K562 (cell line): ENCODE data around the gene KIF17. TPM values are rescaled to one million over a fixed set of nuclear protein-coding genes. Genes with fewer than 3 reads are reported as not detected.
A peak's percentile ranks its signal among the peaks of the same experiment; 100 is the strongest.

Experiments used
- ATAC-seq: fragments of 200-7000 bp; cut with Tn5 transposase; 3 replicates; pipeline ENCODE4 v1.9.1; 2020; ENCODE audit warnings: moderate library complexity
- BruUV-seq: library from RNA; stranded (reverse); fragments of 400-500 nt; replicated peaks from 2 replicates; lab custom pipeline; 2021; lab: Mats Ljungman, UMichigan
- CTCF ChIA-PET: fragments of 300-600 bp; formaldehyde crosslinking; extraction: SDS; loops from one replicate; lab custom pipeline; 2021; ENCODE audit warnings: low intra/inter-chr PET ratio; lab: Yijun Ruan, JAX
- POLR2A ChIA-PET: fragments of 300-600, 350-650 bp; sonication (Branson Sonifier 250); formaldehyde crosslinking; extraction: SDS; loops from one replicate; lab custom pipeline; 2021; ENCODE audit warnings: antibody characterized with exemption, inconsistent platforms; lab: Yijun Ruan, JAX
- DNase-seq, 4 experiments: peaks; one replicate each; pipeline versions ENCODE4 v3.0.0 to v3.0.0-alpha.2; 2011 to 2018; ENCODE audit warnings: low spot score in 3 of 4, mixed read lengths in 3 of 4; ENCODE audit errors: extremely low read depth in 1 of 4
- FAIRE-seq: peaks from 2 replicates; lab custom pipeline; 2011; peaks lifted over from hg19 to GRCh38; lab: Jason Lieb, UNC
- H2AFZ ChIP-seq: 2 replicates; pipeline ENCODE4 v1.6.0; 2011; ENCODE audit warnings: low read depth, low read length, control low read depth, inconsistent platforms
- H3K27ac ChIP-seq: fragments of 200-600 bp; 3 replicates; pipeline ENCODE4 v1.8.0; 2011; ENCODE audit warnings: low read depth, mild to moderate bottlenecking, control low read depth, inconsistent platforms, low read length, moderate library complexity, mixed read lengths; ENCODE audit errors: extremely low read depth
- H3K27me3 ChIP-seq, 2 experiments: fragments of 300-600 bp in 1 of 2; 2 replicates in 1 of 2; 3 replicates in 1 of 2; pipeline versions ENCODE4 v1.6.0 to v1.8.0; 2011; ENCODE audit warnings: inconsistent platforms in 2 of 2, low read length in 2 of 2, mild to moderate bottlenecking in 1 of 2, mixed read lengths in 1 of 2, moderate library complexity in 1 of 2; ENCODE audit not compliant: control insufficient read depth in 2 of 2, insufficient read depth in 2 of 2
- H3K36me3 ChIP-seq: fragments of 300-600 bp; 3 replicates; pipeline ENCODE4 v1.8.0; 2011; ENCODE audit warnings: mild to moderate bottlenecking, low read length, inconsistent platforms; ENCODE audit not compliant: control insufficient read depth, insufficient read depth
- H3K4me1 ChIP-seq, 2 experiments: fragments of 200-600 bp in 1 of 2; replicated peaks in 1 of 2; 2 replicates in 1 of 2; 3 replicates in 1 of 2; pipeline versions ENCODE4 v1.5.1 to v1.8.0; 2011; ENCODE audit warnings: inconsistent platforms in 2 of 2, low read length in 2 of 2, mild to moderate bottlenecking in 1 of 2, mixed read lengths in 1 of 2, moderate library complexity in 1 of 2; ENCODE audit not compliant: control insufficient read depth in 2 of 2, insufficient read depth in 2 of 2
- H3K4me2 ChIP-seq: 2 replicates; pipeline ENCODE4 v1.6.1; 2011; ENCODE audit warnings: low read length, control low read depth, inconsistent platforms, mixed read lengths; ENCODE audit not compliant: insufficient read depth
- H3K4me3 ChIP-seq: fragments of 200-600 bp; sonication (generic), shearing (Covaris generic); 2 replicates; pipeline ENCODE4 v1.5.1; 2016; ENCODE audit warnings: control low read depth, inconsistent platforms
- H3K79me2 ChIP-seq: fragments of 200-600 bp; 3 replicates; pipeline ENCODE4 v1.8.0; 2011; ENCODE audit warnings: low read length, inconsistent platforms; ENCODE audit not compliant: control insufficient read depth, insufficient read depth
- H3K9ac ChIP-seq, 2 experiments: 2 replicates each; pipeline versions ENCODE4 v1.6.0 to v1.6.1; 2011; ENCODE audit warnings: low read depth in 2 of 2, low read length in 2 of 2, control low read depth in 1 of 2, inconsistent platforms in 1 of 2, mild to moderate bottlenecking in 1 of 2, mixed read lengths in 1 of 2; ENCODE audit not compliant: insufficient read depth in 1 of 2
- H3K9me1 ChIP-seq: one replicate; pipeline ENCODE4 v1.6.0; 2011; ENCODE audit warnings: inconsistent platforms, mild to moderate bottlenecking, low read length, moderate library complexity; ENCODE audit not compliant: control insufficient read depth, insufficient read depth
- H3K9me3 ChIP-seq: replicated peaks from 2 replicates; pipeline ENCODE4 v1.5.1; 2011; ENCODE audit warnings: low read depth, low read length, inconsistent platforms; ENCODE audit not compliant: control insufficient read depth, insufficient read depth
- H4K20me1 ChIP-seq: replicated peaks from 2 replicates; pipeline ENCODE4 v1.6.1; 2011; ENCODE audit warnings: low read length, inconsistent platforms, mixed read lengths; ENCODE audit not compliant: control insufficient read depth, insufficient read depth
- BHLHE40 ChIP-seq: IDR thresholded peaks from 2 replicates; pipeline ENCODE4 v1.6.1; 2011; ENCODE audit warnings: low read length, improper control_type of control experiment
- CREB1 ChIP-seq, 2 experiments: sonication (generic) in 1 of 2; formaldehyde crosslinking in 1 of 2; IDR thresholded peaks; 2 replicates each; pipeline versions ENCODE4 v1.6.1 to v1.8.0; 2012 to 2022; ENCODE audit warnings: inconsistent platforms in 1 of 2, mild to moderate bottlenecking in 1 of 2, missing genetic modification reagents in 1 of 2, moderate library complexity in 1 of 2
- HEY1 ChIP-seq: fragments of 250-450 bp; sonication (Bioruptor Pico); IDR thresholded peaks from 2 replicates; pipeline ENCODE4 v1.5.0; 2020; ENCODE audit warnings: mild to moderate bottlenecking, moderate library complexity, borderline replicate concordance
- MAX ChIP-seq: sonication (generic); formaldehyde crosslinking; IDR thresholded peaks from 2 replicates; pipeline ENCODE4 v1.9.0; 2022; ENCODE audit warnings: mild to moderate bottlenecking, missing genetic modification reagents
- NRF1 ChIP-seq, 2 experiments: fragments of 450-650 bp; IDR thresholded peaks in 1 of 2; conservative IDR thresholded peaks in 1 of 2; 2 replicates each; pipeline ENCODE4 v1.6.1; 2014; ENCODE audit warnings: mild to moderate bottlenecking in 2 of 2
- SMARCC2 ChIP-seq: fragments of 450-650 bp; IDR thresholded peaks from 2 replicates; pipeline ENCODE4 v1.6.1; 2017; ENCODE audit warnings: antibody characterized with exemption, moderate library complexity, mild to moderate bottlenecking, low read depth
- WGBS: fragments of 100-300 bp; shearing (Covaris generic); methylation state at CpG from one replicate; pipeline ENCODE4 v1.1.6; 2016; ENCODE audit warnings: low coverage, mixed read lengths; ENCODE audit not compliant: insufficient coverage; ENCODE audit errors: missing lambda C conversion rate; 5-methylcytosine and 5-hydroxymethylcytosine counted together
- in situ Hi-C: fragments of 300-500 bp; cut with MboI; formaldehyde crosslinking; loops from 4 replicates; pipeline ENCODE4 v1.15.0; 2018; ENCODE audit warnings: inconsistent platforms, mixed read lengths
- intact Hi-C: fragments of 100-400 bp; cut with micrococcal nuclease; formaldehyde crosslinking; loops from 2 replicates; pipeline ENCODE4 v1.14.2; 2022
- polyA plus RNA-seq, 8 experiments: library from polyadenylated mRNA; depleted of rRNA in 4 of 8; stranded (reverse) in 5 of 8; unstranded in 3 of 8; fragments of >200 nt; fragmentation: Nextera tagmentation in 2 of 8; fragmentation: Illumina TruSeq in 1 of 8; extraction: Ambion mirVana in 2 of 8; extraction: Trizol in 1 of 8; gene quantifications; 2 replicates each; pipeline versions ENCODE4 v1.2.1 to v1.2.3, GENCODE V29; 2011 to 2014; ENCODE audit warnings: inconsistent platforms in 1 of 8, missing spikeins in 1 of 8
- total RNA-seq, 7 experiments: library from RNA; depleted of rRNA in 6 of 7; stranded (reverse); fragments of >200 nt in 6 of 7; fragmentation: Illumina TruSeq in 2 of 7; extraction: Trizol in 2 of 7; gene quantifications; 2 replicates each; pipeline versions ENCODE4 v1.2.1 to v1.2.3, GENCODE V29; 2011 to 2021; ENCODE audit warnings: low replicate concordance in 1 of 7
- TF ChIP-seq, protein P1 (sequence below): sonication (generic); formaldehyde crosslinking; IDR thresholded peaks from 2 replicates; pipeline ENCODE4 v1.8.1; 2023; ENCODE audit warnings: mild to moderate bottlenecking, missing genetic modification reagents
- TF ChIP-seq, protein P2 (sequence below): fragments of 200-400 bp; formaldehyde crosslinking; IDR thresholded peaks from 2 replicates; pipeline ENCODE4 v1.6.1; 2017; ENCODE audit warnings: mild to moderate bottlenecking, low read depth, low read length, moderate library complexity

The KIF17 gene
- total and polyA plus RNA-seq, 9 of the 15 experiments (the other 6 are each of a cell fraction or from before 2014, with no cell fraction given) = 0.04 to 0.47 (median 0.18) TPM; not detected in 5

GRCh38 chr1:20682571-20683236 is 35.1 kb downstream of the KIF17 start:
- TF ChIP-seq HEY1 (no peak), MAX (CRISPR knock-in tag) (0 out of 2 replicates have a peak, but pooled peaks have one; percentile 11), NRF1 (conservative IDR thresholded peaks at IDR 0.05 in 1 of 2, IDR thresholded peaks at IDR 0.05 in 1 of 2) (peak; percentile 68), CREB1 (IDR thresholded peaks at IDR 0.05) (no peak), CREB1 (CRISPR knock-in tag; IDR thresholded peaks at IDR 0.05) (no peak), SMARCC2 (no peak), BHLHE40 (peak; percentile 56)
- TF ChIP-seq, protein P1, sequence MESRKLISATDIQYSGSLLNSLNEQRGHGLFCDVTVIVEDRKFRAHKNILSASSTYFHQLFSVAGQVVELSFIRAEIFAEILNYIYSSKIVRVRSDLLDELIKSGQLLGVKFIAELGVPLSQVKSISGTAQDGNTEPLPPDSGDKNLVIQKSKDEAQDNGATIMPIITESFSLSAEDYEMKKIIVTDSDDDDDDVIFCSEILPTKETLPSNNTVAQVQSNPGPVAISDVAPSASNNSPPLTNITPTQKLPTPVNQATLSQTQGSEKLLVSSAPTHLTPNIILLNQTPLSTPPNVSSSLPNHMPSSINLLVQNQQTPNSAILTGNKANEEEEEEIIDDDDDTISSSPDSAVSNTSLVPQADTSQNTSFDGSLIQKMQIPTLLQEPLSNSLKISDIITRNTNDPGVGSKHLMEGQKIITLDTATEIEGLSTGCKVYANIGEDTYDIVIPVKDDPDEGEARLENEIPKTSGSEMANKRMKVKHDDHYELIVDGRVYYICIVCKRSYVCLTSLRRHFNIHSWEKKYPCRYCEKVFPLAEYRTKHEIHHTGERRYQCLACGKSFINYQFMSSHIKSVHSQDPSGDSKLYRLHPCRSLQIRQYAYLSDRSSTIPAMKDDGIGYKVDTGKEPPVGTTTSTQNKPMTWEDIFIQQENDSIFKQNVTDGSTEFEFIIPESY (CRISPR knock-in tag) = peak; percentile 23; the same call in 1 of the 2 replicates
- TF ChIP-seq, protein P2, sequence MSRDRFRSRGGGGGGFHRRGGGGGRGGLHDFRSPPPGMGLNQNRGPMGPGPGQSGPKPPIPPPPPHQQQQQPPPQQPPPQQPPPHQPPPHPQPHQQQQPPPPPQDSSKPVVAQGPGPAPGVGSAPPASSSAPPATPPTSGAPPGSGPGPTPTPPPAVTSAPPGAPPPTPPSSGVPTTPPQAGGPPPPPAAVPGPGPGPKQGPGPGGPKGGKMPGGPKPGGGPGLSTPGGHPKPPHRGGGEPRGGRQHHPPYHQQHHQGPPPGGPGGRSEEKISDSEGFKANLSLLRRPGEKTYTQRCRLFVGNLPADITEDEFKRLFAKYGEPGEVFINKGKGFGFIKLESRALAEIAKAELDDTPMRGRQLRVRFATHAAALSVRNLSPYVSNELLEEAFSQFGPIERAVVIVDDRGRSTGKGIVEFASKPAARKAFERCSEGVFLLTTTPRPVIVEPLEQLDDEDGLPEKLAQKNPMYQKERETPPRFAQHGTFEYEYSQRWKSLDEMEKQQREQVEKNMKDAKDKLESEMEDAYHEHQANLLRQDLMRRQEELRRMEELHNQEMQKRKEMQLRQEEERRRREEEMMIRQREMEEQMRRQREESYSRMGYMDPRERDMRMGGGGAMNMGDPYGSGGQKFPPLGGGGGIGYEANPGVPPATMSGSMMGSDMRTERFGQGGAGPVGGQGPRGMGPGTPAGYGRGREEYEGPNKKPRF = no peak
- Histone ChIP-seq H4K20me1 (0 out of 2 replicates have a peak, but pooled peaks cover 5% of the 10 kb centered on the region), H3K9me3 (no peaks in the 10 kb centered on the region; the same call in 1 of the 2 replicates), H3K79me2 (no peaks in the 10 kb centered on the region), H3K4me2 (no peak overlapping the region), H3K9ac (no peak overlapping the region; a peak in 1 of 4 replicates), H3K27me3 (peaks cover 61 to 77% of the 10 kb centered on the region in 2 experiments), H3K27ac (no peak overlapping the region), H2AFZ (no peak overlapping the region), H3K4me3 (no peak overlapping the region), H3K4me1 (peaks cover 0 to 27% of the 10 kb centered on the region in 2 experiments; a peak in 2 of 5 replicates), H3K36me3 (no peaks in the 10 kb centered on the region), H3K9me1 (no peaks in the 10 kb centered on the region)
- 8% methylated on average over 24 of the region's 24 CpGs for whole genome bisulfite sequencing
- POLR2A ChIA-PET = interaction anchor here (0.6 to 1.2 kb wide), 2 partner anchors 16 to 36 kb away, joined by 3 read pairs; no protein-coding TSS in a partner anchor
- CTCF ChIA-PET = no interaction called here
- no peak for DNase-seq
- ATAC-seq = peak; percentile 33; the same call in 1 of the 3 replicates
- FAIRE-seq = no peak
- in situ Hi-C loops (no loop called here), intact Hi-C loops (no loop called here)
- no TSS peak for BruUV-seq
